Natural killer cell (primary cell): ENCODE measurements around the gene PSMD9. TPM values are rescaled to one million over a fixed set of nuclear protein-coding genes. Genes with fewer than 3 reads are reported as not detected.

ENCODE experiments used
- ATAC-seq, 3 donors: fragments of 150-1000 bp in 2 of 3; fragments of 200-7000 bp in 1 of 3; cut with Tn5 transposase; 1 replicate in 1 of 3; 2 replicates in 2 of 3; pipeline ENCODE4 v1.10.0; 2021; ENCODE audit warnings: mild to moderate bottlenecking in 2 of 3, moderate library complexity in 2 of 3
- DNase-seq, 2 donors: peaks; one replicate each; pipeline versions ENCODE4 v3.0.0 to v3.0.0-alpha.2; 2013 to 2021; ENCODE audit warnings: mixed read lengths in 1 of 2
- H3K27ac ChIP-seq: one replicate; pipeline ENCODE4 v1.5.1; 2013; ENCODE audit warnings: mild to moderate bottlenecking, low read length
- H3K27me3 ChIP-seq: one replicate; pipeline ENCODE4 v1.6.1; 2013; ENCODE audit warnings: low read length; ENCODE audit not compliant: control insufficient read depth, insufficient read depth
- H3K36me3 ChIP-seq: one replicate; pipeline ENCODE4 v1.6.1; 2013; ENCODE audit warnings: low read length; ENCODE audit not compliant: control insufficient read depth, insufficient read depth
- H3K4me1 ChIP-seq: one replicate; pipeline ENCODE4 v1.6.1; 2013; ENCODE audit warnings: low read length; ENCODE audit not compliant: control insufficient read depth, insufficient read depth
- H3K4me3 ChIP-seq: one replicate; pipeline ENCODE4 v1.5.1; 2013; ENCODE audit warnings: low read length
- H3K9me3 ChIP-seq: one replicate; pipeline ENCODE4 v1.6.1; 2013; ENCODE audit warnings: low read length; ENCODE audit not compliant: control insufficient read depth, insufficient read depth
- H3K27ac Mint-ChIP-seq, 2 donors: one replicate each; pipeline ENCODE4 v1.8.0; 2022; ENCODE audit warnings: mild to moderate bottlenecking in 2 of 2, mixed read lengths in 2 of 2, moderate library complexity in 1 of 2
- H3K27me3 Mint-ChIP-seq, 2 donors: one replicate each; pipeline ENCODE4 v1.8.0; 2022; ENCODE audit warnings: low read depth in 2 of 2, mixed read lengths in 2 of 2
- H3K36me3 Mint-ChIP-seq: one replicate; pipeline ENCODE4 v1.8.0; 2022; ENCODE audit warnings: mixed read lengths
- H3K4me1 Mint-ChIP-seq, 2 donors: one replicate each; pipeline ENCODE4 v1.8.0; 2022; ENCODE audit warnings: mixed read lengths in 2 of 2
- H3K4me3 Mint-ChIP-seq: one replicate; pipeline ENCODE4 v1.8.0; 2022; ENCODE audit warnings: mild to moderate bottlenecking, moderate library complexity, mixed read lengths
- H3K9me3 Mint-ChIP-seq, 2 donors: one replicate each; pipeline ENCODE4 v1.8.0; 2022; ENCODE audit warnings: mixed read lengths in 2 of 2
- WGBS: methylation state at CpG from one replicate; pipeline ENCODE4 v1.1.7; 2013; ENCODE audit warnings: missing lambda C conversion rate; ENCODE audit not compliant: insufficient coverage; 5-methylcytosine and 5-hydroxymethylcytosine counted together
- intact Hi-C: fragments of 100-400 bp; cut with micrococcal nuclease; formaldehyde crosslinking; loops from one replicate; pipeline ENCODE4 v1.14.2; 2022
- total RNA-seq, 4 donors: library from RNA; stranded (reverse); fragments of 120-200 nt in 1 of 4; gene quantifications; one replicate each; pipeline versions ENCODE4 v1.2.3 to v1.2.4, GENCODE V29; 2013 to 2022
- TF ChIP-seq, protein P1 (sequence below): fragments of 200-600 bp; IDR thresholded peaks from one replicate; pipeline ENCODE4 v1.8.0; 2022; ENCODE audit warnings: antibody characterized with exemption

The PSMD9 gene
- total RNA-seq, 3 donors from 2014 or later (not counting 1 experiment from before 2014, with no cell fraction given): 32.0 to 47.6 (median 47.2) TPM

DNA sequence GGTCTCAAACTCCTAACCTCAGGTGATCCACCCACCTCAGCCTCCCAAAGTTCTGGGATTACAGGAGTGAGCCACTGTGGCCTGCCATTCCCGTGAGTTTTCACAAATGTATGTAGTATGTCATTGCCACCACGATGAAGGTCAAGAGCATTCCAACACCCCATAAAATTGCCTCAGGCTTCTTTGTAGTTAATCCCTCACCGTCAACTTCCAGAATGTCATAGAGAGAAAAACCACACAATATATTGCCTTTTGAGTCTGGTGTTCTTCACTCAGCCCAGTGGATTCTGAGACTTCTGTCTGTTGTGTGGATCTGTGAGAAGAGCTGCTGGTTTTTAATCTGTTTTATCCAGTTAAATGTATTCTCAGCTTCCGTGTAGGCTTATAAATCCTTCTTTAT, 17.2 kb downstream of the PSMD9 start:
- Histone ChIP-seq H3K9me3 (no peaks in the 10 kb centered on the region), H3K4me1 (no peaks in the 10 kb centered on the region), H3K36me3 (peaks cover 51% of the 10 kb centered on the region), H3K27me3 (no peaks in the 10 kb centered on the region), H3K4me3 (no peak overlapping the region), H3K27ac (no peak overlapping the region)
- H3K36me3 Mint-ChIP-seq: peaks cover 3% of the 10 kb centered on the region
- H3K4me1 Mint-ChIP-seq: peaks cover 7% of the 10 kb centered on the region in 2 donors
- no peaks in the 10 kb centered on the region for H3K27me3 Mint-ChIP-seq
- H3K27ac Mint-ChIP-seq: no peak overlapping the region
- H3K9me3 Mint-ChIP-seq: no peaks in the 10 kb centered on the region
- intact Hi-C loops: no loop called here
- H3K4me3 Mint-ChIP-seq: no peak overlapping the region
- WGBS: 90% methylated on average over 3 of the region's 4 CpGs
- no peak for DNase-seq
- ATAC-seq: no peak
- TF ChIP-seq, protein P1, sequence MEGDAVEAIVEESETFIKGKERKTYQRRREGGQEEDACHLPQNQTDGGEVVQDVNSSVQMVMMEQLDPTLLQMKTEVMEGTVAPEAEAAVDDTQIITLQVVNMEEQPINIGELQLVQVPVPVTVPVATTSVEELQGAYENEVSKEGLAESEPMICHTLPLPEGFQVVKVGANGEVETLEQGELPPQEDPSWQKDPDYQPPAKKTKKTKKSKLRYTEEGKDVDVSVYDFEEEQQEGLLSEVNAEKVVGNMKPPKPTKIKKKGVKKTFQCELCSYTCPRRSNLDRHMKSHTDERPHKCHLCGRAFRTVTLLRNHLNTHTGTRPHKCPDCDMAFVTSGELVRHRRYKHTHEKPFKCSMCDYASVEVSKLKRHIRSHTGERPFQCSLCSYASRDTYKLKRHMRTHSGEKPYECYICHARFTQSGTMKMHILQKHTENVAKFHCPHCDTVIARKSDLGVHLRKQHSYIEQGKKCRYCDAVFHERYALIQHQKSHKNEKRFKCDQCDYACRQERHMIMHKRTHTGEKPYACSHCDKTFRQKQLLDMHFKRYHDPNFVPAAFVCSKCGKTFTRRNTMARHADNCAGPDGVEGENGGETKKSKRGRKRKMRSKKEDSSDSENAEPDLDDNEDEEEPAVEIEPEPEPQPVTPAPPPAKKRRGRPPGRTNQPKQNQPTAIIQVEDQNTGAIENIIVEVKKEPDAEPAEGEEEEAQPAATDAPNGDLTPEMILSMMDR: no peak

DNA sequence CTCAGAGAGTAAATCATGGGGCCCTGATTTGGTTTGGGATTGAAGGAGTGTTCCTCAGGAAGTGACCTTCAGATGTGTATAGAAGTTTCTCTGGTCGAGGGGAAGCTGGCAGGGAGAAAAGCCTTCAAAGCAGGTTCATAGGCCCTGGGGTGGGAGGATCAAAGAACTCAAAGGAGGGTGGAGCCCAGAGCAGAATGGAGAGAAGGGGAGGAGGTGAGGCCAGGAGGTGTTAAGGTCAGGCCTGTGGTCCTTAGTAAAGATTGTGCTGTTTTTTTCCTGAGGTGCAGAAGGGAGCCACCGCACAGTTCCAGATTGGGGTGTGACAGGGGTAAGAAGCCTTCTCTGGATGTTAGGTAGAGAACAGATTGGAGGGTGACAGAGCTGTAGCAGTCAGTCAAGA, 20.1 kb downstream of the PSMD9 start:
- DNase-seq (no peak), ATAC-seq (no peak)
- Histone ChIP-seq H3K9me3 (no peaks in the 10 kb centered on the region), H3K27me3 (no peaks in the 10 kb centered on the region), H3K4me1 (no peaks in the 10 kb centered on the region), H3K36me3 (peaks cover 35% of the 10 kb centered on the region), H3K4me3 (no peak overlapping the region), H3K27ac (no peak overlapping the region)
- peak overlapping the region in 1 of 2 donors; percentile 35 for H3K27ac Mint-ChIP-seq
- TF ChIP-seq, protein P1: no peak
- 53% methylated on average over 2 of the region's 2 CpGs for WGBS
- no peak overlapping the region for H3K4me3 Mint-ChIP-seq
- peaks cover 9% of the 10 kb centered on the region for H3K36me3 Mint-ChIP-seq
- H3K4me1 Mint-ChIP-seq: peaks cover 7% of the 10 kb centered on the region in 2 donors
- H3K9me3 Mint-ChIP-seq: no peaks in the 10 kb centered on the region
- H3K27me3 Mint-ChIP-seq: no peaks in the 10 kb centered on the region
- intact Hi-C loops: no loop called here

- DNase-seq (no peak), ATAC-seq (no peak)
- Histone ChIP-seq H3K9me3 (no peaks in the 10 kb centered on the region), H3K4me3 (no peak overlapping the region), H3K27ac (no peak overlapping the region), H3K27me3 (no peaks in the 10 kb centered on the region), H3K36me3 (peaks cover 30% of the 10 kb centered on the region), H3K4me1 (no peaks in the 10 kb centered on the region)
- intact Hi-C loops: no loop called here
- TF ChIP-seq, protein P1: no peak
- H3K27ac Mint-ChIP-seq: no peak overlapping the region
- 82% methylated on average over 14 of the region's 14 CpGs for WGBS
- peaks cover 9% of the 10 kb centered on the region for H3K36me3 Mint-ChIP-seq
- no peaks in the 10 kb centered on the region for H3K27me3 Mint-ChIP-seq
- no peak overlapping the region for H3K4me3 Mint-ChIP-seq
- H3K4me1 Mint-ChIP-seq: peaks cover 7% of the 10 kb centered on the region in 2 donors
- H3K9me3 Mint-ChIP-seq: no peaks in the 10 kb centered on the region
Measured at GRCh38 chr12:121911824-121912585, 23.4 kb downstream of the PSMD9 start.
